Karpas-422 (cell line): ENCODE results near the gene EIF2AK2. TPM values are rescaled to one million over a fixed set of nuclear protein-coding genes. Genes with fewer than 3 reads are reported as not detected.

Experiments used
- DNase-seq: peaks from one replicate; pipeline ENCODE4 v3.0.0-alpha.2; 2015
- H2AFZ ChIP-seq: fragments of 200-600 bp; sonication (generic); 2 replicates; pipeline ENCODE4 v1.6.1; 2014; ENCODE audit warnings: antibody characterized with exemption, low read length, mixed read lengths
- H3K27ac ChIP-seq: fragments of 200-600 bp; sonication (generic); 2 replicates; pipeline ENCODE4 v1.5.1; 2014; ENCODE audit warnings: mild to moderate bottlenecking, low read length, moderate library complexity
- H3K27me3 ChIP-seq: fragments of 200-600 bp; sonication (generic); 2 replicates; pipeline ENCODE4 v1.6.1; 2014; ENCODE audit warnings: low read length, mixed read lengths
- H3K36me3 ChIP-seq: fragments of 200-600 bp; sonication (generic); 2 replicates; pipeline ENCODE4 v1.6.1; 2014; ENCODE audit warnings: low read length, mixed read lengths; ENCODE audit not compliant: insufficient read depth
- H3K4me1 ChIP-seq: fragments of 200-600 bp; sonication (generic); 2 replicates; pipeline ENCODE4 v1.6.1; 2014; ENCODE audit warnings: mild to moderate bottlenecking, low read length, mixed read lengths
- H3K4me2 ChIP-seq: fragments of 200-600 bp; sonication (generic); 2 replicates; pipeline ENCODE4 v1.6.1; 2014; ENCODE audit warnings: low read length, low read depth, mild to moderate bottlenecking; ENCODE audit not compliant: poor library complexity, severe bottlenecking
- H3K4me3 ChIP-seq: fragments of 200-600 bp; sonication (generic); 2 replicates; pipeline ENCODE4 v1.5.1; 2014; ENCODE audit warnings: mild to moderate bottlenecking, antibody characterized with exemption, low read length, mixed read lengths
- H3K79me2 ChIP-seq: fragments of 200-600 bp; sonication (generic); 2 replicates; pipeline ENCODE4 v1.6.1; 2014; ENCODE audit warnings: mild to moderate bottlenecking, low read length, mixed read lengths
- H3K9ac ChIP-seq: fragments of 200-600 bp; sonication (generic); 2 replicates; pipeline ENCODE4 v1.6.0; 2014; ENCODE audit warnings: low read length
- H3K9me2 ChIP-seq: fragments of 200-600 bp; sonication (generic), shearing (Covaris generic); replicated peaks from 2 replicates; pipeline ENCODE4 v1.6.0; 2014; ENCODE audit warnings: mild to moderate bottlenecking, low read length, moderate library complexity; ENCODE audit not compliant: insufficient read depth
- H3K9me3 ChIP-seq: fragments of 300-700, 200-600 bp; sonication (generic); 2 replicates; pipeline ENCODE4 v1.6.1; 2014; ENCODE audit warnings: low read length, mixed read lengths
- H4K20me1 ChIP-seq: fragments of 200-600 bp; sonication (generic); 2 replicates; pipeline ENCODE4 v1.6.1; 2014; ENCODE audit warnings: mild to moderate bottlenecking, antibody characterized with exemption, low read length, low read depth; ENCODE audit not compliant: insufficient read depth
- total RNA-seq: library from RNA; depleted of rRNA; stranded (reverse); fragments of >200 nt; shearing (Covaris generic); gene quantifications from 2 replicates; pipeline ENCODE4 v1.2.3, GENCODE V29; 2014; ENCODE audit warnings: low replicate concordance; rRNA removed

Gene EIF2AK2
- total RNA-seq, 1 experiment from 2014 or later = 29.3 TPM

- H3K36me3 ChIP-seq = peaks cover 49% of the 10 kb centered on the region
- H3K9me2 ChIP-seq = no peaks in the 10 kb centered on the region
- H3K9me3 ChIP-seq = no peaks in the 10 kb centered on the region
- H3K27ac ChIP-seq = no peak overlapping the region
- H3K9ac ChIP-seq = no peak overlapping the region
- H3K27me3 ChIP-seq = no peaks in the 10 kb centered on the region
- no peak overlapping the region for H3K4me2 ChIP-seq
- no peak overlapping the region for H3K4me3 ChIP-seq
- no peak overlapping the region for H2AFZ ChIP-seq
- H4K20me1 ChIP-seq = no peaks in the 10 kb centered on the region
- no peaks in the 10 kb centered on the region for H3K79me2 ChIP-seq
- DNase-seq = no peak
- no peaks in the 10 kb centered on the region for H3K4me1 ChIP-seq
Measured at GRCh38 chr2:37060446-37060845, 96.3 kb downstream of the EIF2AK2 start.

GRCh38 chr2:37059841-37060240, 96.9 kb downstream of the EIF2AK2 start:
- no peak overlapping the region for H2AFZ ChIP-seq
- H3K4me3 ChIP-seq = no peak overlapping the region
- no peak overlapping the region for H3K9ac ChIP-seq
- H3K4me2 ChIP-seq = no peak overlapping the region
- peaks cover 47% of the 10 kb centered on the region for H3K36me3 ChIP-seq
- DNase-seq = no peak
- no peaks in the 10 kb centered on the region for H4K20me1 ChIP-seq
- no peak overlapping the region for H3K27ac ChIP-seq
- H3K4me1 ChIP-seq = no peaks in the 10 kb centered on the region
- H3K9me3 ChIP-seq = no peaks in the 10 kb centered on the region
- H3K27me3 ChIP-seq = no peaks in the 10 kb centered on the region
- H3K79me2 ChIP-seq = no peaks in the 10 kb centered on the region
- H3K9me2 ChIP-seq = no peaks in the 10 kb centered on the region

GRCh38 chr2:37052600-37053332, 104.0 kb downstream of the EIF2AK2 start:
- Histone ChIP-seq H3K9ac (no peak overlapping the region), H3K79me2 (0 out of 2 replicates have a peak, but pooled peaks cover 6% of the 10 kb centered on the region), H3K9me2 (no peaks in the 10 kb centered on the region), H3K9me3 (no peaks in the 10 kb centered on the region), H2AFZ (no peak overlapping the region), H3K36me3 (peaks cover 48% of the 10 kb centered on the region; the same call in 1 of the 2 replicates), H3K27ac (no peak overlapping the region), H3K4me3 (no peak overlapping the region), H3K27me3 (no peaks in the 10 kb centered on the region), H4K20me1 (no peaks in the 10 kb centered on the region), H3K4me2 (no peak overlapping the region), H3K4me1 (peaks cover 11% of the 10 kb centered on the region)
- no peak for DNase-seq

Other genes with a start within 250 kb of the EIF2AK2 start
- gene STRN, start 190.4 kb downstream of the EIF2AK2 start, total RNA-seq = 18.3 and 34.1 TPM in 2 replicates
- gene HEATR5B, start 72.6 kb downstream of the EIF2AK2 start, total RNA-seq = 21.2 and 53.1 TPM in 2 replicates
- gene GPATCH11, start 72.5 kb downstream of the EIF2AK2 start, total RNA-seq = 7.8 and 16.4 TPM in 2 replicates
- gene SULT6B1, start 31.7 kb upstream of the EIF2AK2 start, total RNA-seq = not detected in 2 replicates
- gene CEBPZOS, start 39.5 kb upstream of the EIF2AK2 start, total RNA-seq = 20.8 and 31.0 TPM in 2 replicates
- 38.5 and 48.2 TPM in 2 replicates for gene CEBPZ, start 74.6 kb upstream of the EIF2AK2 start, total RNA-seq
- 28.4 and 42.2 TPM in 2 replicates for gene NDUFAF7, start 74.7 kb upstream of the EIF2AK2 start, total RNA-seq
- gene PRKD3, start 167.9 kb upstream of the EIF2AK2 start, total RNA-seq = 10.8 and 20.8 TPM in 2 replicates
- 4.8 and 8.8 TPM in 2 replicates for gene QPCT, start 187.7 kb upstream of the EIF2AK2 start, total RNA-seq